Activated CD4-positive, alpha-beta T cell treated with anti-CD3 and anti-CD28 coated beads, Interleukin-2, amount 50 U/mL, for 24 hours (primary cell): ENCODE data around the gene BUB1B.

ENCODE experiments used
- DNase-seq, 2 donors: peaks; one replicate each; pipeline ENCODE4 v3.0.0-alpha.2; 2020; ENCODE audit warnings: low read depth in 1 of 2, low spot score in 1 of 2

The BUB1B gene

GRCh38 chr15:40182358-40183029 is 21.6 kb downstream of the BUB1B start:
- no peak for DNase-seq

GRCh38 chr15:40183636-40184463 is 23.0 kb downstream of the BUB1B start:
- no peak for DNase-seq

GRCh38 chr15:40190591-40190990 is 29.7 kb downstream of the BUB1B start:
- DNase-seq = no peak

GRCh38 chr15:40192942-40193341 is 32.1 kb downstream of the BUB1B start:
- DNase-seq = no peak

GRCh38 chr15:40197434-40197833 is 36.6 kb downstream of the BUB1B start:
- DNase-seq = no peak

- DNase-seq = no peak
Measured at GRCh38 chr15:40198355-40199085, 37.7 kb downstream of the BUB1B start.

- no peak for DNase-seq
Measured at GRCh38 chr15:40204100-40204499, 43.2 kb downstream of the BUB1B start.

- DNase-seq = peak in 1 of 2 donors; percentile 52
Measured at GRCh38 chr15:40217166-40217824, 56.4 kb downstream of the BUB1B start.

- no peak for DNase-seq
Measured at GRCh38 chr15:40219801-40220200, 58.9 kb downstream of the BUB1B start.

- no peak for DNase-seq
Measured at GRCh38 chr15:40222131-40222530, 61.3 kb downstream of the BUB1B start.

GRCh38 chr15:40226736-40227135 is 65.9 kb downstream of the BUB1B start:
- no peak for DNase-seq

- no peak for DNase-seq
Measured at GRCh38 chr15:40229316-40229715, 68.4 kb downstream of the BUB1B start.

- DNase-seq = no peak
Measured at GRCh38 chr15:40229956-40230355, 69.1 kb downstream of the BUB1B start.

GRCh38 chr15:40232625-40233070 is 71.8 kb downstream of the BUB1B start:
- DNase-seq = no peak

GRCh38 chr15:40233727-40234577 is 73.1 kb downstream of the BUB1B start:
- no peak for DNase-seq

- DNase-seq = no peak
Measured at GRCh38 chr15:40234783-40235182, 73.9 kb downstream of the BUB1B start.

GRCh38 chr15:40235201-40235885 is 74.5 kb downstream of the BUB1B start:
- DNase-seq = no peak

- DNase-seq = peak in 1 of 2 donors; percentile 8
Measured at GRCh38 chr15:40238532-40239403, 77.9 kb downstream of the BUB1B start, which contains the start of gene PAK6. Gene PAK6, plus strand, starts transcription at chr15:40239063. Its CDS starts 25,723 bp downstream, at chr15:40264786.

GRCh38 chr15:40239404-40239692 is 78.5 kb downstream of the BUB1B start:
- no peak for DNase-seq
